Uterus (tissue), 4 donors: Measurements from ENCODE around the gene KLRF2. TPM values are rescaled to one million over a fixed set of nuclear protein-coding genes. Genes with fewer than 3 reads are reported as not detected.

Experiments used
- DNase-seq, 2 donors: peaks; one replicate each; pipeline ENCODE4 v3.0.0-alpha.2; 2019 to 2020
- H3K27ac ChIP-seq, 2 donors: fragments of 200-600 bp; sonication (generic); 1 replicate in 1 of 2; 2 replicates in 1 of 2; pipeline ENCODE4 v1.5.1; 2016 to 2018
- H3K27me3 ChIP-seq, 2 donors: fragments of 200-600 bp; sonication (generic); one replicate each; pipeline ENCODE4 v1.5.1; 2018 to 2019; ENCODE audit warnings: control low read depth in 1 of 2
- H3K36me3 ChIP-seq, 2 donors: fragments of 200-600 bp; sonication (generic); one replicate each; pipeline ENCODE4 v1.5.1; 2019; ENCODE audit warnings: control low read depth in 1 of 2
- H3K4me1 ChIP-seq, 2 donors: fragments of 200-600 bp; sonication (generic); one replicate each; pipeline ENCODE4 v1.5.1; 2018 to 2019; ENCODE audit warnings: control low read depth in 1 of 2
- H3K4me3 ChIP-seq, 2 donors: fragments of 200-600 bp; sonication (generic); 1 replicate in 1 of 2; 2 replicates in 1 of 2; pipeline ENCODE4 v1.5.1; 2018 to 2019; ENCODE audit warnings: mild to moderate bottlenecking in 1 of 2
- H3K9me3 ChIP-seq, 2 donors: fragments of 200-600 bp; sonication (generic); one replicate each; pipeline ENCODE4 v1.5.1; 2019; ENCODE audit warnings: control low read depth in 1 of 2
- POLR2A ChIP-seq, 2 donors: fragments of 450-650 bp; IDR thresholded peaks; one replicate each; pipeline ENCODE4 v1.6.1; 2016; ENCODE audit warnings: antibody characterized with exemption in 2 of 2, mild to moderate bottlenecking in 1 of 2, moderate library complexity in 1 of 2
- intact Hi-C: fragments of 100-400 bp; cut with DNase I; formaldehyde crosslinking; loops from one replicate; pipeline ENCODE4 v1.15.1; 2023; ENCODE audit warnings: low total_unique reads
- total RNA-seq, 4 donors: library from RNA; depleted of rRNA in 3 of 4; stranded (reverse); fragments of >200 nt in 3 of 4; gene quantifications; one replicate each; pipeline versions ENCODE4 v1.1.0 to v1.2.4, GENCODE V29; 2014 to 2023
- TF ChIP-seq, protein P1 (sequence below), 4 experiments: fragments of 200-600 bp in 2 of 4; fragments of 450-650 bp in 2 of 4; sonication (generic) in 2 of 4; IDR thresholded peaks; one replicate each; pipeline ENCODE4 v1.5.1; 2016 to 2019; ENCODE audit warnings: antibody characterized with exemption in 4 of 4, mild to moderate bottlenecking in 2 of 4, moderate library complexity in 1 of 4
- donor health status: DM: yes; HTN: yes; CAD: no.

The KLRF2 gene
- total RNA-seq, 4 donors from 2014 or later = not detected

GRCh38 chr12:9881988-9882387 lies 699 bp downstream of the KLRF2 start:
- no peaks in the 10 kb centered on the region for H3K9me3 ChIP-seq
- H3K27me3 ChIP-seq = no peaks in the 10 kb centered on the region
- TF ChIP-seq, protein P1, sequence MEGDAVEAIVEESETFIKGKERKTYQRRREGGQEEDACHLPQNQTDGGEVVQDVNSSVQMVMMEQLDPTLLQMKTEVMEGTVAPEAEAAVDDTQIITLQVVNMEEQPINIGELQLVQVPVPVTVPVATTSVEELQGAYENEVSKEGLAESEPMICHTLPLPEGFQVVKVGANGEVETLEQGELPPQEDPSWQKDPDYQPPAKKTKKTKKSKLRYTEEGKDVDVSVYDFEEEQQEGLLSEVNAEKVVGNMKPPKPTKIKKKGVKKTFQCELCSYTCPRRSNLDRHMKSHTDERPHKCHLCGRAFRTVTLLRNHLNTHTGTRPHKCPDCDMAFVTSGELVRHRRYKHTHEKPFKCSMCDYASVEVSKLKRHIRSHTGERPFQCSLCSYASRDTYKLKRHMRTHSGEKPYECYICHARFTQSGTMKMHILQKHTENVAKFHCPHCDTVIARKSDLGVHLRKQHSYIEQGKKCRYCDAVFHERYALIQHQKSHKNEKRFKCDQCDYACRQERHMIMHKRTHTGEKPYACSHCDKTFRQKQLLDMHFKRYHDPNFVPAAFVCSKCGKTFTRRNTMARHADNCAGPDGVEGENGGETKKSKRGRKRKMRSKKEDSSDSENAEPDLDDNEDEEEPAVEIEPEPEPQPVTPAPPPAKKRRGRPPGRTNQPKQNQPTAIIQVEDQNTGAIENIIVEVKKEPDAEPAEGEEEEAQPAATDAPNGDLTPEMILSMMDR (IDR thresholded peaks at IDR 0.05) = no peak
- no peak for TF ChIP-seq POLR2A (IDR thresholded peaks at IDR 0.05)
- no peak for DNase-seq
- H3K27ac ChIP-seq = no peak overlapping the region
- H3K4me1 ChIP-seq = no peaks in the 10 kb centered on the region
- no peaks in the 10 kb centered on the region for H3K36me3 ChIP-seq
- H3K4me3 ChIP-seq = no peak overlapping the region
- intact Hi-C loops = no loop called here

DNA sequence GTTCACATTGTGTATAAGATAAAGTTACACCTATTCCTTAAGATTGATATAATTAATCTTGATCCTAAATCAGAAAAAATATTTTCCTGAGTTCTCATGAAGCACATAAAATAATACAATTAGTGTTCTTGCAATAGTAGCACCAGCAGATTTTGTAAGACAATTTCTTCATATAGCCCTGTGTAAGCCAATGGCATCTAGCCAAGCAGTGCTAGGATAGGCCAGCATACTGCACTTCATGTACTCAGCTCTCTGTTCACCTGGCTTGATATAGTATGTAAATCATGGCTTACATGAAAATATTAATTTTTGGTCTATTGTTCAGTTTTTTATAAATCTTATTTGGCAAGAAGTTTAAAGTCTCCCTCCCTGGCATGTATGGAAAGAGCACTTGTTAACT lies 1.9 kb downstream of the KLRF2 start:
- Histone ChIP-seq H3K9me3 (no peaks in the 10 kb centered on the region), H3K27ac (no peak overlapping the region), H3K4me1 (no peaks in the 10 kb centered on the region), H3K4me3 (no peak overlapping the region), H3K36me3 (no peaks in the 10 kb centered on the region), H3K27me3 (no peaks in the 10 kb centered on the region)
- DNase-seq = no peak
- intact Hi-C loops = no loop called here
- TF ChIP-seq POLR2A (IDR thresholded peaks at IDR 0.05) = no peak
- TF ChIP-seq, protein P1 (IDR thresholded peaks at IDR 0.05) = no peak

- Histone ChIP-seq H3K27me3 (no peaks in the 10 kb centered on the region), H3K36me3 (no peaks in the 10 kb centered on the region), H3K9me3 (no peaks in the 10 kb centered on the region), H3K4me1 (no peaks in the 10 kb centered on the region), H3K27ac (no peak overlapping the region), H3K4me3 (no peak overlapping the region)
- TF ChIP-seq POLR2A (IDR thresholded peaks at IDR 0.05) = no peak
- TF ChIP-seq, protein P1 (IDR thresholded peaks at IDR 0.05) = no peak
- intact Hi-C loops = no loop called here
- DNase-seq = no peak
These were observed 7.5 kb downstream of the KLRF2 start for GRCh38 chr12:9888665-9889273.

GRCh38 chr12:9895215-9895971 lies 14.1 kb downstream of the KLRF2 start:
- no peak overlapping the region for H3K4me3 ChIP-seq
- H3K36me3 ChIP-seq = no peaks in the 10 kb centered on the region
- H3K4me1 ChIP-seq = no peaks in the 10 kb centered on the region
- no peaks in the 10 kb centered on the region for H3K9me3 ChIP-seq
- no peaks in the 10 kb centered on the region for H3K27me3 ChIP-seq
- no peak overlapping the region for H3K27ac ChIP-seq
- intact Hi-C loops = no loop called here
- no peak for TF ChIP-seq POLR2A (IDR thresholded peaks at IDR 0.05)
- TF ChIP-seq, protein P1 (IDR thresholded peaks at IDR 0.05) = no peak
- DNase-seq = no peak

DNA sequence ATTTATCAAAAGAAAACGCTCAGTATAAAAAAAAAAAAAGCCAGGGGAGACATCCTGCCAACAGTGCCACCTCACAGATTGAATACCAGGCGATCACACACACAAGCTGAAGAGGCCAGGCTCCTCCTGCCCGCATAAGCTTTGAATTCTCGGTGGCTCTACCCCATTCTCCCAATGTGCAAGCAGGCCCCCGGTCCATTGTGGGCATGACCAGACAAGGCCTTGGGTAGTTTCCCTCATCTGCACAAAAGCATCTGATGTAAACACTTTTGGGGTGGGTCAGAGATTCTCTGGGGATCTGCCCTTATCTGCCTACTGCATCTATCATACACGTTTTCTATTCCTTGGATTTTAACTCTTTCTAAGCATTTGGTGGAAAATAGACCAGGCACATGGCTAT lies 16.2 kb downstream of the KLRF2 start:
- Histone ChIP-seq H3K4me3 (no peak overlapping the region), H3K36me3 (no peaks in the 10 kb centered on the region), H3K4me1 (no peaks in the 10 kb centered on the region), H3K27ac (no peak overlapping the region), H3K27me3 (no peaks in the 10 kb centered on the region), H3K9me3 (no peaks in the 10 kb centered on the region)
- DNase-seq = no peak
- no peak for TF ChIP-seq POLR2A (IDR thresholded peaks at IDR 0.05)
- TF ChIP-seq, protein P1 (IDR thresholded peaks at IDR 0.05) = no peak
- intact Hi-C loops = no loop called here
